ENCODE results near the gene KCTD13. TPM values are rescaled to one million over a fixed set of nuclear protein-coding genes. Genes with fewer than 3 reads are reported as not detected.
"Not testable (repeated sequence)": the region's sequence is repeated elsewhere in the genome, so short reads cannot be mapped to it uniquely, and the experiment has no call there.

The KCTD13 gene
- total and polyA plus RNA-seq, 10 of the 15 experiments (the other 5 are each of a cell fraction or from before 2014, with no cell fraction given) = 3.3 to 29.2 (median 12.5) TPM

GRCh38 chr16:29959821-29960220, 33.8 kb upstream of the KCTD13 start:
- WGBS (ENCODE audit: insufficient coverage, insufficient replicate concordance, low lambda C conversion rate, missing lambda C conversion rate) = 63% methylated on average over 4 of the region's 4 CpGs
- H2AFZ ChIP-seq (ENCODE audit: control insufficient read depth, low read depth, low read length); H3K9ac ChIP-seq (ENCODE audit: control insufficient read depth, insufficient read depth, low read length); H3K4me1 ChIP-seq (ENCODE audit: control insufficient read depth, insufficient read depth, low read length); SMC1A ChIA-PET (ENCODE audit: uncharacterized antibody, unreplicated experiment); BruUV-seq (replicated peaks); H3K4me3 ChIP-seq; H3K9me3 ChIP-seq (replicated peaks; ENCODE audit: control insufficient read depth, insufficient read depth, low read length); H3K79me2 ChIP-seq (ENCODE audit: control insufficient read depth, insufficient read depth, low read length); RAD21 ChIA-PET (ENCODE audit: unreplicated experiment); H3K27ac ChIP-seq (ENCODE audit: control insufficient read depth, insufficient read depth); H3K36me3 ChIP-seq (ENCODE audit: control insufficient read depth in 2 of 2, insufficient read depth in 2 of 2, low read length in 1 of 2); H3K4me2 ChIP-seq (ENCODE audit: control insufficient read depth, insufficient read depth); ATAC-seq; CTCF ChIA-PET; H4K20me1 ChIP-seq (ENCODE audit: control insufficient read depth, insufficient read depth); DNase-seq (ENCODE audit: low read depth, low spot score); in situ Hi-C loops (cut with MboI); FAIRE-seq; H3K27me3 ChIP-seq (replicated peaks in 1 of 2; ENCODE audit: control insufficient read depth in 2 of 2, insufficient read depth in 2 of 2, low read length in 1 of 2): not testable (repeated sequence)
- intact Hi-C loops (cut with micrococcal nuclease; ENCODE audit: unreplicated experiment) = loop anchor here (5.0 kb wide), 1 partner anchor 33 kb away; the partner anchor contains the start of gene KCTD13
- POLR2A ChIA-PET = interaction anchor here (3.4 kb wide), 1 partner anchor 14 kb away, joined by 53 read pairs; the partner anchor contains the start of gene TAOK2

GRCh38 chr16:29959293-29959692, 33.3 kb upstream of the KCTD13 start:
- in situ Hi-C loops (cut with MboI) = no loop called here
- H3K9me3 ChIP-seq (replicated peaks; ENCODE audit: control insufficient read depth, insufficient read depth, low read length) = no peaks in the 10 kb centered on the region
- intact Hi-C loops (cut with micrococcal nuclease; ENCODE audit: unreplicated experiment) = no loop called here
- no peaks in the 10 kb centered on the region for H4K20me1 ChIP-seq (ENCODE audit: control insufficient read depth, insufficient read depth)
- WGBS (ENCODE audit: insufficient coverage, insufficient replicate concordance, low lambda C conversion rate, missing lambda C conversion rate) = 86% methylated on average over 9 of the region's 9 CpGs
- ChIA-PET POLR2A (no interaction called here), CTCF (no interaction called here), RAD21 (ENCODE audit: unreplicated experiment) (no interaction called here), SMC1A (ENCODE audit: uncharacterized antibody, unreplicated experiment) (no interaction called here)
- H3K27ac ChIP-seq (ENCODE audit: control insufficient read depth, insufficient read depth) = no peak overlapping the region
- H3K4me2 ChIP-seq (ENCODE audit: control insufficient read depth, insufficient read depth) = no peak overlapping the region
- ATAC-seq (no peak), FAIRE-seq (no peak), DNase-seq (ENCODE audit: low read depth, low spot score) (no peak)
- H2AFZ ChIP-seq (ENCODE audit: control insufficient read depth, low read depth, low read length) = no peak overlapping the region
- H3K4me1 ChIP-seq (ENCODE audit: control insufficient read depth, insufficient read depth, low read length) = peaks cover 2% of the 10 kb centered on the region; the same call in 1 of the 2 replicates
- no TSS peak for BruUV-seq (replicated peaks)
- no peak overlapping the region for H3K4me3 ChIP-seq
- H3K79me2 ChIP-seq (ENCODE audit: control insufficient read depth, insufficient read depth, low read length) = peaks cover 4% of the 10 kb centered on the region; the same call in 1 of the 2 replicates
- no peaks in the 10 kb centered on the region for H3K27me3 ChIP-seq (replicated peaks in 1 of 2; ENCODE audit: control insufficient read depth in 2 of 2, insufficient read depth in 2 of 2, low read length in 1 of 2)
- H3K9ac ChIP-seq (ENCODE audit: control insufficient read depth, insufficient read depth, low read length) = no peak overlapping the region
- no peaks in the 10 kb centered on the region for H3K36me3 ChIP-seq (ENCODE audit: control insufficient read depth in 2 of 2, insufficient read depth in 2 of 2, low read length in 1 of 2)
- TF ChIP-seq NFIC (IDR thresholded peaks at IDR 0.05; ENCODE audit: low read depth, low read length) (no peak), E2F4 (IDR thresholded peaks at IDR 0.05; ENCODE audit: low read depth, low read length) (no peak), CREM (IDR thresholded peaks at IDR 0.05; ENCODE audit: low read depth) (no peak), POLR2AphosphoS2 (IDR thresholded peaks at IDR 0.05; ENCODE audit: low read depth, low read length) (no peak), BRCA1 (IDR thresholded peaks at IDR 0.05; ENCODE audit: low read depth, low read length) (no peak), RELB (IDR thresholded peaks at IDR 0.05; ENCODE audit: low read depth) (no peak), BCLAF1 (IDR thresholded peaks at IDR 0.05) (no peak), MTA2 (IDR thresholded peaks at IDR 0.05; ENCODE audit: low read depth) (no peak), CHD4 (IDR thresholded peaks at IDR 0.05) (no peak), IRF4 (IDR thresholded peaks at IDR 0.05; ENCODE audit: low read depth, low read length) (no peak), ZBTB33 (IDR thresholded peaks at IDR 0.05) (no peak)

Measured in GM12878 (cell line).